ENCODE measurements around the gene COLGALT1. TPM values are rescaled to one million over a fixed set of nuclear protein-coding genes. Genes with fewer than 3 reads are reported as not detected.

COLGALT1 gene
- total and polyA plus RNA-seq, 7 experiments from 2014 or later = 13.2 to 70.6 (median 57.6) TPM

- Mint-ChIP-seq H3K4me1 (peaks cover 0 to 8% (median 0%) of the 10 kb centered on the region in 7 donors), H3K9me3 (peaks cover 0 to 3% (median 0%) of the 10 kb centered on the region in 11 donors), H3K4me3 (no peak overlapping the region), H3K27me3 (peaks cover 0 to 15% (median 0%) of the 10 kb centered on the region in 5 donors), H3K36me3 (no peaks in the 10 kb centered on the region), H3K27ac (no peak overlapping the region)
- H3K27ac ChIP-seq (ENCODE audit: low read depth, low read length) = no peak overlapping the region
- no peaks in the 10 kb centered on the region for H3K27me3 ChIP-seq (ENCODE audit: control insufficient read depth in 2 of 2, insufficient read depth in 2 of 2, low read length in 2 of 2)
- no peak for ATAC-seq
- H3K4me1 ChIP-seq (ENCODE audit: control insufficient read depth in 2 of 2, insufficient read depth in 2 of 2, low read length in 2 of 2) = no peaks in the 10 kb centered on the region
- CTCF ChIA-PET = interaction anchor here (0.6 kb wide), 1 partner anchor 9 kb away, joined by 7 read pairs; no protein-coding TSS in a partner anchor
- no peaks in the 10 kb centered on the region for H3K9me3 ChIP-seq (ENCODE audit: control insufficient read depth in 2 of 3, low read length in 3 of 3)
- intact Hi-C loops (cut with micrococcal nuclease) = no loop called here
- DNase-seq = no peak
- POLR2A ChIA-PET = interaction anchor here (0.8 kb wide), 1 partner anchor 19 kb away, joined by 3 read pairs; no protein-coding TSS in a partner anchor
- no peaks in the 10 kb centered on the region for H3K36me3 ChIP-seq (ENCODE audit: control insufficient read depth in 2 of 3, insufficient read depth in 3 of 3, low read length in 3 of 3)
- no peak overlapping the region for H3K4me3 ChIP-seq (ENCODE audit: low read length)
These were observed 71.7 kb downstream of the COLGALT1 start for GRCh38 chr19:17627161-17627560.

- H3K27ac ChIP-seq (ENCODE audit: low read depth, low read length) = no peak overlapping the region
- H3K4me1 Mint-ChIP-seq = peaks cover 0 to 2% (median 0%) of the 10 kb centered on the region in 7 donors
- ATAC-seq = no peak
These were observed 72.5 kb downstream of the COLGALT1 start for GRCh38 chr19:17627921-17628320.

GRCh38 chr19:17629760-17630159, 74.3 kb downstream of the COLGALT1 start:
- Mint-ChIP-seq H3K4me3 (no peak overlapping the region), H3K27me3 (peaks cover 0 to 13% (median 0%) of the 10 kb centered on the region in 5 donors), H3K4me1 (peaks cover 0 to 2% (median 0%) of the 10 kb centered on the region in 7 donors), H3K36me3 (no peaks in the 10 kb centered on the region), H3K27ac (no peak overlapping the region), H3K9me3 (peaks cover 0 to 3% (median 0%) of the 10 kb centered on the region in 11 donors)
- Histone ChIP-seq H3K27me3 (ENCODE audit: control insufficient read depth in 2 of 2, insufficient read depth in 2 of 2, low read length in 2 of 2) (no peaks in the 10 kb centered on the region), H3K27ac (ENCODE audit: low read depth, low read length) (no peak overlapping the region), H3K9me3 (ENCODE audit: control insufficient read depth in 2 of 3, low read length in 3 of 3) (no peaks in the 10 kb centered on the region), H3K4me1 (ENCODE audit: control insufficient read depth in 2 of 2, insufficient read depth in 2 of 2, low read length in 2 of 2) (no peaks in the 10 kb centered on the region), H3K36me3 (ENCODE audit: control insufficient read depth in 2 of 3, insufficient read depth in 3 of 3, low read length in 3 of 3) (no peaks in the 10 kb centered on the region), H3K4me3 (ENCODE audit: low read length) (no peak overlapping the region)
- CTCF ChIA-PET = no interaction called here
- intact Hi-C loops (cut with micrococcal nuclease) = no loop called here
- ATAC-seq = no peak
- POLR2A ChIA-PET = no interaction called here
- no peak for DNase-seq

More at GRCh38 chr19:17627921-17628320, 72.5 kb downstream of the COLGALT1 start:
- H3K4me1 ChIP-seq (ENCODE audit: control insufficient read depth in 2 of 2, insufficient read depth in 2 of 2, low read length in 2 of 2) = no peaks in the 10 kb centered on the region
- intact Hi-C loops (cut with micrococcal nuclease) = no loop called here
- POLR2A ChIA-PET = interaction anchor here (0.8 kb wide), 1 partner anchor 20 kb away, joined by 3 read pairs; no protein-coding TSS in a partner anchor
- H3K36me3 ChIP-seq (ENCODE audit: control insufficient read depth in 2 of 3, insufficient read depth in 3 of 3, low read length in 3 of 3) = no peaks in the 10 kb centered on the region
- H3K27me3 Mint-ChIP-seq = peaks cover 0 to 14% (median 0%) of the 10 kb centered on the region in 5 donors
- no peak overlapping the region for H3K27ac Mint-ChIP-seq
- no peak overlapping the region for H3K4me3 Mint-ChIP-seq
- CTCF ChIA-PET = no interaction called here
- no peak for DNase-seq
- no peak overlapping the region for H3K4me3 ChIP-seq (ENCODE audit: low read length)
- H3K9me3 Mint-ChIP-seq = peaks cover 0 to 3% (median 0%) of the 10 kb centered on the region in 11 donors
- H3K27me3 ChIP-seq (ENCODE audit: control insufficient read depth in 2 of 2, insufficient read depth in 2 of 2, low read length in 2 of 2) = no peaks in the 10 kb centered on the region
- H3K36me3 Mint-ChIP-seq = no peaks in the 10 kb centered on the region
- H3K9me3 ChIP-seq (ENCODE audit: control insufficient read depth in 2 of 3, low read length in 3 of 3) = no peaks in the 10 kb centered on the region

GRCh38 chr19:17632577-17632976, 77.1 kb downstream of the COLGALT1 start:
- DNase-seq (no peak), ATAC-seq (no peak)
- no peaks in the 10 kb centered on the region for H3K4me1 ChIP-seq (ENCODE audit: control insufficient read depth in 2 of 2, insufficient read depth in 2 of 2, low read length in 2 of 2)
- H3K27me3 Mint-ChIP-seq = peaks cover 0 to 6% (median 4%) of the 10 kb centered on the region in 5 donors
- intact Hi-C loops (cut with micrococcal nuclease) = no loop called here
- no peak overlapping the region for H3K4me3 Mint-ChIP-seq
- H3K9me3 ChIP-seq (ENCODE audit: control insufficient read depth in 2 of 3, low read length in 3 of 3) = no peaks in the 10 kb centered on the region
- no peak overlapping the region for H3K27ac ChIP-seq (ENCODE audit: low read depth, low read length)
- H3K4me3 ChIP-seq (ENCODE audit: low read length) = no peak overlapping the region
- H3K9me3 Mint-ChIP-seq = no peaks in the 10 kb centered on the region
- H3K36me3 Mint-ChIP-seq = no peaks in the 10 kb centered on the region
- no peaks in the 10 kb centered on the region for H3K27me3 ChIP-seq (ENCODE audit: control insufficient read depth in 2 of 2, insufficient read depth in 2 of 2, low read length in 2 of 2)
- H3K36me3 ChIP-seq (ENCODE audit: control insufficient read depth in 2 of 3, insufficient read depth in 3 of 3, low read length in 3 of 3) = no peaks in the 10 kb centered on the region
- POLR2A ChIA-PET = no interaction called here
- no peaks in the 10 kb centered on the region for H3K4me1 Mint-ChIP-seq
- H3K27ac Mint-ChIP-seq = no peak overlapping the region
- CTCF ChIA-PET = no interaction called here

Other genes with a start within 250 kb of the COLGALT1 start
- 10 to 100 TPM; 37.0 to 76.0 (median 73.3) TPM for gene MRPL34, start 249.8 kb upstream of the COLGALT1 start, total RNA-seq
- gene MRPL34, start 249.8 kb upstream of the COLGALT1 start, polyA plus RNA-seq = 100 to 1,000 TPM; 203 to 217 TPM
- 10 to 100 TPM; 31.6 to 41.9 (median 39.5) TPM for gene DDA1, start 246.1 kb upstream of the COLGALT1 start, total RNA-seq
- 10 to 100 TPM; 19.7 to 30.9 TPM for gene DDA1, start 246.1 kb upstream of the COLGALT1 start, polyA plus RNA-seq
- 10 to 100 TPM; 12.9 to 22.3 (median 16.9) TPM for gene ANO8, start 220.8 kb upstream of the COLGALT1 start, total RNA-seq
- gene ANO8, start 220.8 kb upstream of the COLGALT1 start, polyA plus RNA-seq = under 1 TPM; 0.26 to 0.30 TPM
- gene GTPBP3, start 218.1 kb upstream of the COLGALT1 start, total RNA-seq = 10 to 100 TPM; 29.6 to 59.8 (median 40.4) TPM
- gene GTPBP3, start 218.1 kb upstream of the COLGALT1 start, polyA plus RNA-seq = 10 to 100 TPM in 1 of 2 donors, 1 to 10 TPM in 1; 5.1 to 15.9 TPM
- gene PLVAP, start 178.3 kb upstream of the COLGALT1 start, total RNA-seq = under 1 TPM in 3 of 5 experiments, not detected in 2; 0.24 to 0.43 (median 0.42) TPM
- not detected for gene PLVAP, start 178.3 kb upstream of the COLGALT1 start, polyA plus RNA-seq
- gene CCDC194, start 161.5 kb upstream of the COLGALT1 start, total RNA-seq = 1 to 10 TPM in 4 of 5 experiments, under 1 TPM in 1; 0.47 to 4.8 (median 2.3) TPM
- gene CCDC194, start 161.5 kb upstream of the COLGALT1 start, polyA plus RNA-seq = not detected
- gene BST2, start 150.0 kb upstream of the COLGALT1 start, total RNA-seq = 100 to 1,000 TPM in 1 of 5 experiments, 10 to 100 TPM in 4; 29.9 to 221 (median 57.1) TPM
- 100 to 1,000 TPM; 105 to 115 TPM for gene BST2, start 150.0 kb upstream of the COLGALT1 start, polyA plus RNA-seq
- gene MVB12A, start 135.6 kb upstream of the COLGALT1 start, total RNA-seq = 10 to 100 TPM; 19.5 to 45.1 (median 33.3) TPM
- 10 to 100 TPM; 26.8 to 31.3 TPM for gene MVB12A, start 135.6 kb upstream of the COLGALT1 start, polyA plus RNA-seq
- gene TMEM221, start 107.0 kb upstream of the COLGALT1 start, total RNA-seq = not detected
- gene TMEM221, start 107.0 kb upstream of the COLGALT1 start, polyA plus RNA-seq = not detected
- gene NXNL1, start 94.7 kb upstream of the COLGALT1 start, total RNA-seq = not detected
- gene NXNL1, start 94.7 kb upstream of the COLGALT1 start, polyA plus RNA-seq = not detected
- 10 to 100 TPM in 4 of 5 experiments, 1 to 10 TPM in 1; 3.1 to 15.1 (median 11.0) TPM for gene SLC27A1, start 85.1 kb upstream of the COLGALT1 start, total RNA-seq
- gene SLC27A1, start 85.1 kb upstream of the COLGALT1 start, polyA plus RNA-seq = 1 to 10 TPM; 5.0 to 8.2 TPM
- 10 to 100 TPM; 53.3 to 83.3 (median 74.1) TPM for gene PGLS, start 44.0 kb upstream of the COLGALT1 start, total RNA-seq
- 10 to 100 TPM; 67.0 to 77.1 TPM for gene PGLS, start 44.0 kb upstream of the COLGALT1 start, polyA plus RNA-seq
- under 1 TPM in 4 of 5 experiments, not detected in 1; 0.03 to 0.30 (median 0.11) TPM for gene UNC13A, start 132.7 kb downstream of the COLGALT1 start, total RNA-seq
- gene UNC13A, start 132.7 kb downstream of the COLGALT1 start, polyA plus RNA-seq = under 1 TPM; 0.02 to 0.04 TPM
- gene MAP1S, start 163.8 kb downstream of the COLGALT1 start, total RNA-seq = 10 to 100 TPM; 28.6 to 73.8 (median 52.5) TPM
- gene MAP1S, start 163.8 kb downstream of the COLGALT1 start, polyA plus RNA-seq = 10 to 100 TPM; 21.9 to 48.4 TPM
- 100 to 1,000 TPM in 2 of 5 experiments, 10 to 100 TPM in 3; 73.2 to 107 (median 87.7) TPM for gene FCHO1, start 195.8 kb downstream of the COLGALT1 start, total RNA-seq
- gene FCHO1, start 195.8 kb downstream of the COLGALT1 start, polyA plus RNA-seq = 10 to 100 TPM; 14.7 to 43.4 TPM
- gene B3GNT3, start 239.5 kb downstream of the COLGALT1 start, total RNA-seq = under 1 TPM in 2 of 5 experiments, not detected in 3; 0.53 to 0.96 TPM
- gene B3GNT3, start 239.5 kb downstream of the COLGALT1 start, polyA plus RNA-seq = 1 to 10 TPM in 1 of 2 donors, under 1 TPM in 1; 0.43 to 1.0 TPM

Data from naive thymus-derived CD4-positive, alpha-beta T cell (primary cell).